Aorta (tissue), 5 donors: Measurements from ENCODE around the gene PDGFA. TPM values are rescaled to one million over a fixed set of nuclear protein-coding genes. Genes with fewer than 3 reads are reported as not detected.
A peak's percentile ranks its signal among the peaks of the same experiment; 100 is the strongest.

Source experiments
- ATAC-seq: fragments of 200-7000 bp; cut with Tn5 transposase; one replicate; pipeline ENCODE4 v1.9.1; 2022; ENCODE audit warnings: moderate library complexity; ENCODE audit not compliant: low FRiP score
- DNase-seq, 2 donors: peaks; one replicate each; pipeline ENCODE4 v3.0.0-alpha.2; 2020
- H3K27ac ChIP-seq, 2 donors: one replicate each; pipeline ENCODE4 v1.5.1; 2013; ENCODE audit warnings: low read length in 2 of 2, mild to moderate bottlenecking in 2 of 2, moderate library complexity in 2 of 2, control low read depth in 1 of 2, inconsistent platforms in 1 of 2, low read depth in 1 of 2
- H3K27me3 ChIP-seq, 2 donors: one replicate each; pipeline ENCODE4 v1.6.1; 2013; ENCODE audit warnings: control low read depth in 1 of 2, low read length in 1 of 2, mild to moderate bottlenecking in 1 of 2, moderate library complexity in 1 of 2; ENCODE audit not compliant: insufficient read depth in 2 of 2, control insufficient read depth in 1 of 2
- H3K36me3 ChIP-seq, 2 donors: one replicate each; pipeline ENCODE4 v1.6.1; 2013; ENCODE audit warnings: control low read depth in 1 of 2, low read length in 1 of 2, mild to moderate bottlenecking in 1 of 2; ENCODE audit not compliant: insufficient read depth in 2 of 2, control insufficient read depth in 1 of 2
- H3K4me1 ChIP-seq, 2 donors: one replicate each; pipeline ENCODE4 v1.6.1; 2013; ENCODE audit warnings: low read length in 2 of 2, control low read depth in 1 of 2, mild to moderate bottlenecking in 1 of 2, moderate library complexity in 1 of 2; ENCODE audit not compliant: insufficient read depth in 2 of 2, control insufficient read depth in 1 of 2
- H3K4me3 ChIP-seq, 2 donors: one replicate each; pipeline ENCODE4 v1.5.1; 2013; ENCODE audit warnings: low read length in 2 of 2, control low read depth in 1 of 2, mild to moderate bottlenecking in 1 of 2
- H3K9me3 ChIP-seq: one replicate; pipeline ENCODE4 v1.6.1; 2013; ENCODE audit warnings: mild to moderate bottlenecking, low read length; ENCODE audit not compliant: control insufficient read depth
- WGBS, 2 donors: extraction: QIAGEN DNeasy Blood & Tissue Kit; methylation state at CpG; one replicate each; pipeline ENCODE4 v1.1.7; 2013; 5-methylcytosine and 5-hydroxymethylcytosine counted together
- intact Hi-C, 2 donors: fragments of 100-400 bp; cut with DNase I; formaldehyde crosslinking; loops; one replicate each; pipeline versions ENCODE4 v1.14.2 to v1.15.0; 2022
- polyA plus RNA-seq, 2 donors: library from polyadenylated mRNA; stranded (reverse); fragments of 200-250 nt; gene quantifications; one replicate each; pipeline ENCODE4 v1.2.3, GENCODE V29; 2013
- total RNA-seq, 2 donors: library from RNA; stranded (reverse); fragmentation: NEBNext Ultra II Directional; extraction: Animal tissue kit (Norgen Biotek cat#: 25700); gene quantifications; one replicate each; pipeline ENCODE4 v1.2.1, GENCODE V29; 2021
- donor health status: healthy with polysubstance abuse.
- donor health status: Bipolar disorder and iron deficiency.
- donor health status: DM: no; HTN: no; CAD: no.
- donor health status: DM: no; HTN: no; CAD: no.
- donor health status: DM: yes; HTN: yes; CAD: no.

The PDGFA gene
- total and polyA plus RNA-seq, 4 donors, result 28.9 to 174 (median 87.5) TPM

DNA sequence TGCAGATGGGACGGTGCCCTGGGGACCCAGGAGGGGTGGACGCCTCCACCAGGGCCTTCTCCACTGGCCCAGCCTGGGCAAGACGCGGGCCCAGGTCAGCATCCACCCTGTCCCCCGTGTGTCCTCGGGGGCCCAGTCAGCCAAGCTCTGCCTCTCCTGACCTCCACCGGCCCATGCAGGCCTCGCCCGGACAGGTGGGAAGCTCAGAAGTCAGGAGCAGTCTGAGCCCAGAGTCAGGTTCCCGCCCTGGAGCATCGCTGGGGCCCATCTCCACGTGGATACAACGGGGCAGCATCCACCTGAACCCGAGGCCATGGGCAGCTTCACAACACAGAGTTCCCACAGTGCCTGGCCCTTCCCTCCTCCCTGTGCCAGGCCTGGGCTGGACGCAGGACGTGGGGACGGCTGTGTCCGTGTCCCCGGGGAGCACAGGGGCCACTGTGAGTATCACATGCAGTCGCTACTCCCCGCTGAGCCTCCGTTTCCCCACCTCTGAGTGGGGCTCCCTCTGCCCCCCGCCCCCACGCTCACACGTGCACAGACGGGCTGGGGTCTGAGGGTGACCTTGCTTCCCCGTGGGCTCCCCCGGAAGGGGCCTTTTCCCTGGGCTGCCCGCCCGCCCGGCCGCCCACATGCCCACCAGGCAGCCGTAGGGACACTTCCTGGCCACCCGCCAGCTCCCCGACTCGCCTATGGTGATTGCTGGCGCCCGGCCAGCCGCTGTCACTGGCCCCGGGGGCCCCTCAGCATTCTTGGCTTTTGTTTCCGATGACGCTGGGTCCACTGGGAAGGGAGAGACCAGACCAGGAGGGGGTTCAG is 64.3 kb downstream of the PDGFA start:
- Histone ChIP-seq H3K27me3 (no peaks in the 10 kb centered on the region), H3K27ac (no peak overlapping the region), H3K4me3 (no peak overlapping the region), H3K4me1 (no peaks in the 10 kb centered on the region), H3K36me3 (no peaks in the 10 kb centered on the region), H3K9me3 (no peaks in the 10 kb centered on the region)
- WGBS, 2 donors, result 27% methylated on average over 30 to 42 of the region's 42 CpGs
- ATAC-seq (peak; percentile 31), DNase-seq (peak; percentile 78 to 95)
- intact Hi-C loops, result no loop called here

DNA sequence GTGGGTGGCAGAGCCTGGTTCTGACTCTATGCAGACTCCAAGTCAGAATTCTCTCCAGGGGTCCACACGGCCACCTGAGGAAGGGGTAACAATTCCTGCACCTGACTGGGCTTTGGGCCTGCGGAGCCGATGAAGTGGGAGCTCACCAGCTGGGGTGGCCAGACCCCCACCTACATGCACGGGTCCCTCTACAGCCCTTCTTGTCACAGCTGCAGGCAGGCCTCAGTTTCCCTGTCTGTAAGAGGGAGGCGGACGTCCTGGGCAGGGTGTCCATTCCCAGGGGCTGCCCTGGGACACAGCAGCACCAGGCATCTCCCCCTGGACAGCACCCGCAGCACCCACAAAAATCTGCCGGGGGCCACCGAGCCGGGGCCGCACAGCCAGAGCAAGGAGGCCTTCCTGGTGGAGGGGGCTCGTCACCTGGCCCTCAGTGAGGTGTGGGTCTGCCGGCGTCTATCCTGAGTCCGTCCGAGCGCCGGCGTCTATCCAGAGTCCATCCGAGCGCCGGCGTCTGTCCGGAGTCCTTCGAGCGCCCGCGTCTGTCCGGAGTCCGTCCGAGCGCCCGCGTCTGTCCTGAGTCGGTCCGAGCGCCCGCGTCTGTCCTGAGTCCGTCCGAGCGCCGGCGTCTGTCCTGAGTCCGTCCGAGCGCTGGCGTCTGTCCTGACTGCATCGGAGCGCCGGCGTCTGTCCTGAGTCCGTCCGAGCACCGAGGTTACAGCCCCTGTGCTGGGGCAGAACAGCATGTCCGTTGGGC is 65.1 kb downstream of the PDGFA start:
- Histone ChIP-seq H3K36me3 (no peaks in the 10 kb centered on the region), H3K4me3 (no peak overlapping the region), H3K27ac (no peak overlapping the region), H3K9me3 (no peaks in the 10 kb centered on the region), H3K4me1 (no peaks in the 10 kb centered on the region), H3K27me3 (no peaks in the 10 kb centered on the region)
- WGBS, 2 donors, result 93 to 96% methylated on average over 53 to 56 of the region's 56 CpGs
- ATAC-seq (no peak), DNase-seq (no peak)
- intact Hi-C loops, result no loop called here

DNA sequence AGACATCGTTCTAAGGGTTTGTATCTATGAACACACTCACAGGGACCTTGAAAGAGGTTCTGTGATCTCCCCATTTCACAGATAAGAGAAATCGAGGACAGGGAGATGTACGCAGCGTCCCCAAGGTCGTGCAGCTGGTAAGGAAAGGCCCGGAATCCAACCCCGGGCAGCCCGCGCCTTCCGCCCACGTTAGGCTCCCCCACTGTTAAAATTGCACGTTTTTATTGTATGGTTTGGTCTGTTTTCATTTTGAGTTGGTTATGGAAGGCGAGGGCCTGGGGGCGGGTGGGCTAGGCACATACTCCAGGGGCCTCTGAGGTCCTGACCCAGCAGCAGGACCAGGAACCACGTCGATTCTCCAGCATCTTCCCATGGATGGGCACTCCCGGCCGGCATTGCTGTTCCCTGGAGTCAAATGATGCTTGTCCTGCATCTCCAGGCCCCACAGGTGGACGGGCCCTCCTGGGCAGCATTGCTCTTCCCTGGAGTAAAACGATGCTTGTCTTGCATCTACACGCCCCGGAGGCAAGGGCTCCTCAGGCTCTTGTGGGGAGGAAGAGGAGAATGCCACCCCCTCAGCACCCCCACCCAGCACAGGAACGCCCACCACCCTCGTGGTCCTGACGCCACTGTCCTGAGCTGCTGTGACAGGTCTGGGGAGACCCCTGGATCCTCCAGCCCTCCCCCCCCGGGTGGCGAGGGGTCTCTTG is 65.9 kb downstream of the PDGFA start:
- Histone ChIP-seq H3K27me3 (no peaks in the 10 kb centered on the region), H3K9me3 (no peaks in the 10 kb centered on the region), H3K27ac (no peak overlapping the region), H3K4me1 (no peaks in the 10 kb centered on the region), H3K4me3 (no peak overlapping the region), H3K36me3 (no peaks in the 10 kb centered on the region)
- intact Hi-C loops, result no loop called here
- ATAC-seq, result no peak
- DNase-seq, result no peak
- 92 to 94% methylated on average over 27 of the region's 27 CpGs for WGBS, 2 donors

DNA sequence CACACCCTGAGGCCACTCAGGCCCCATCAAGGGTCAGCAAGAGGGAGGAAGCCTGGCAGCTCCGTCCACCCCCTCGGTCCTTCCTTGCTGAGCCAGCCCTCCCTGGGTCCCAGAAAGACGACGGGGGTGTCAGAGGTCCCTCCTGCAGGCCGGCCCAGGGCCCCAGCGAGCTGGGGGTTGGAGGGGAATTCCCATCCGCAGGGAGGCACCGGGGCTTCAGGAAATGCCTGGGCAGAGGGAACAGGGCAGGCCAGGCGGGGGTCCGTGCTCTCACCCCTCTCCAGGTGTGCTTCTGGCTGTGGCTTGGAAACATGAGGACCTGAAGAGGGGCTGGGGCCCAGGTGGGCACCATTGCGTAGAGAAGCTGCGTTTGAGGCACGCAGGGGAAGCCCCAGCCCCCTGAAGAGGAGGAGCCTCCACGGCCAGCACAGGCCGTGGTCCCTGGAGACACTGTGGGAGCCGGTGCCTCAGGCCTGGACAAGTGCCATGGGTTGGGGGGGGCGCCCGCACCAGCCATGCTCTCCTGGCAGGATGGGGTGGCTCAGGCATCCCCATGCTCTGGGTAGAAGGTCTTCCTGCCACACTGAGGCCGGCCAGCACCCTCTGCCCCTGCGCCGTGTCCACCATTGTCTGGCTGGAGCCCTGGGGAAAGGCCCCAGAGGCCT is 66.7 kb downstream of the PDGFA start:
- Histone ChIP-seq H3K4me3 (no peak overlapping the region), H3K27ac (no peak overlapping the region), H3K27me3 (no peaks in the 10 kb centered on the region), H3K4me1 (no peaks in the 10 kb centered on the region), H3K9me3 (no peaks in the 10 kb centered on the region), H3K36me3 (no peaks in the 10 kb centered on the region)
- DNase-seq (no peak), ATAC-seq (peak; percentile 42)
- intact Hi-C loops, result no loop called here
- 19 to 26% methylated on average over 20 to 21 of the region's 21 CpGs for WGBS, 2 donors

DNA sequence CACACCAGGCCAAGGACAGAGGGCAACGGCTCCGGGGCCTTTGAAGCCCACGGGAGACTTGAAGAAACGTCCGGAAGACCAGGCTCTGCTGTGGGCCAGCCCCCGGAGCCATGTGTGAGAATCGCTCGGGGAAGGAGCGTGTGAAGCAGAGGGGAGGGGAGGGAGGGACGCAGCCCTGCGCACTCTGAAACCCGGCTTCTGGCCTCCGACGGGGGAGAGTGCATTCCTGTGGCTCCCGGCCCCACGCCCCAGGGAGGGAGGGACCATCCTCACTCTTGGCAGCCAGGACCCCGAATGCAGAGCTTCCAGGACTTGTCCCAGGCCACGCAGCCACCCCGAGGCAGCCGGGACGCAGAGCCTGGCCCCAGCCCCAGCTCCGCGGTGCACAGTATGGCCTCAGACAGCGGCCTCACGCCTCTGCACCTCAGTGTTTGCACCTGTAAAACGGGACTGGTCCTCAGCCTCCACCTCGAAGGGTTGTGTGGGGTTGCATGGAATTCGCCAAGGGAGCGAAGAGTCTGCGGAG is 67.4 kb downstream of the PDGFA start:
- Histone ChIP-seq H3K27me3 (no peaks in the 10 kb centered on the region), H3K9me3 (no peaks in the 10 kb centered on the region), H3K27ac (no peak overlapping the region), H3K36me3 (no peaks in the 10 kb centered on the region), H3K4me3 (no peak overlapping the region), H3K4me1 (no peaks in the 10 kb centered on the region)
- no peak for DNase-seq
- ATAC-seq, result peak; percentile 44
- intact Hi-C loops, result no loop called here
- WGBS, 2 donors, result 27 to 30% methylated on average over 22 to 30 of the region's 30 CpGs

DNA sequence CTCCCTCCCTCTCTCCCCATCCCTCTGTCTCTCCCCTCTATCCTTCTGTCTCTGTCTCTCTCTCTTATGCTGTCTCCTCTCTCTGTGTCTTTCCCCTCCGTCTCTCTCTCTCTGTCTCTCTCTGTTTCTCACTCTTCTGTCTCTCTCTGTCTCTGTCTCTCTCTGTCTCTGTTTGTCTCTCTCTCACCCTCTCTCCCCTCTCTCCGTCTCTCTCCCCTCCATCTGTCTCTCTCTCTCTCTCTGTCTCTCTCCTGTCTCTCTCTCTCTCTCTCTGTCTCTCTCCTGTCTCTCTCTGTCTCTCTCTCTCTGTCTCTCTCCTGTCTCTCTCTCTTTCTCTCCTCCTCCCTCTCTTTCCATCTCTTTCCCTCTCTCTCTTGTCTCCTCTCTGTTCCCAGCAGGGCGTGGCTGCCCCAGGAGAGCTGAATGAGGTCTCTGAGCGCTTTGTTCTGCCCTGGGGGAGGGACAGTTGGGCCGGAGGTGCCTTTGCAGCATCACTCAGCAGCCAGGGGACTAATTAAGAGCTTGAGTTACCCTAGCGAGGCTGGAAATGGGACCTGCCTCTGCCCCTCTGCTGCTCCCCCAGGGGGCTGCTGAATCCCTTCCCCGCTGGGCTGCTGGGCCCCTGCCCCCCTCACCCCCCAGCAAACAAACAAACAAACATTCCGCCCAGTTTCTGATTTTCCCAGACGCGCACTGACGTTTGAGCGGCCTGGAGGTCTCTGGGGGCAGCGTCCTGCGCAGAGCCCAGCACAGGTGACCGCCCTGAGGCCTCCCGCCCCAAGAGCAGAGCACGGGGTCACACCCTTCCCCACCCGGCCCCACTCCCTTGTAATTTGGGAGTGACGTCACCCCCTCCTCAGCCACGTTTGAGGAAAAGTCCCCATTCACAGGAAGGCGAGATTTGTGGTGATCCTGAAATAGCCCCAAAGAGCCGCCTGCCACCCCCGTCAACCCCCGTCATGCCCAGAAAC is 68.1 kb downstream of the PDGFA start:
- H3K4me1 ChIP-seq, result no peaks in the 10 kb centered on the region
- 79% methylated on average over 24 of the region's 24 CpGs for WGBS, 2 donors
- DNase-seq (no peak), ATAC-seq (no peak)
- no peak overlapping the region for H3K4me3 ChIP-seq
- no peaks in the 10 kb centered on the region for H3K27me3 ChIP-seq
- H3K9me3 ChIP-seq, result no peaks in the 10 kb centered on the region
- H3K27ac ChIP-seq, result no peak overlapping the region
- no peaks in the 10 kb centered on the region for H3K36me3 ChIP-seq
- intact Hi-C loops, result no loop called here

DNA sequence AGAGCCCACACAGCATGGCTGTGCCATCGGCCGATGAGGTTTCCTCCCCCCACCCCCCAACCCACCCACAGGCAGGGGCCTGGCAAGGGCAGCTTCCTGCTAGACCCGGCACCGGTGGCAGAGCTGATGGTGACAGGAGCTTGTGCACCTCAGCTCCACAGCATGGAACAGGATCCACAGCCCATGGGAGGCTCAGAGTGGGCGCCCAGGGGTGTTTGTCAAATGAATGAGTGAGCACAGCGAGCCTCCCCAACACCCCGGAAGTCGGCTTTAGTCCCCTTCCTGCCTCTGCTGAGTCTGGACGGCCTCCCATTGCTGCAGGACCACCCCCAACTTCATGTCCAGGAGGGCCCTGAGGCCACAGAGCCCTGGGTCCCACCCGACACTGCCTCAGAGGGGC is 68.9 kb downstream of the PDGFA start:
- no peaks in the 10 kb centered on the region for H3K9me3 ChIP-seq
- H3K36me3 ChIP-seq, result no peaks in the 10 kb centered on the region
- H3K4me1 ChIP-seq, result no peaks in the 10 kb centered on the region
- no peak for DNase-seq
- H3K27me3 ChIP-seq, result no peaks in the 10 kb centered on the region
- WGBS, 2 donors, result 77 to 79% methylated on average over 10 of the region's 10 CpGs
- intact Hi-C loops, result no loop called here
- H3K27ac ChIP-seq, result no peak overlapping the region
- ATAC-seq, result no peak
- no peak overlapping the region for H3K4me3 ChIP-seq
